Measurements from ENCODE around the gene IRF2BP2.

IRF2BP2 gene

DNA sequence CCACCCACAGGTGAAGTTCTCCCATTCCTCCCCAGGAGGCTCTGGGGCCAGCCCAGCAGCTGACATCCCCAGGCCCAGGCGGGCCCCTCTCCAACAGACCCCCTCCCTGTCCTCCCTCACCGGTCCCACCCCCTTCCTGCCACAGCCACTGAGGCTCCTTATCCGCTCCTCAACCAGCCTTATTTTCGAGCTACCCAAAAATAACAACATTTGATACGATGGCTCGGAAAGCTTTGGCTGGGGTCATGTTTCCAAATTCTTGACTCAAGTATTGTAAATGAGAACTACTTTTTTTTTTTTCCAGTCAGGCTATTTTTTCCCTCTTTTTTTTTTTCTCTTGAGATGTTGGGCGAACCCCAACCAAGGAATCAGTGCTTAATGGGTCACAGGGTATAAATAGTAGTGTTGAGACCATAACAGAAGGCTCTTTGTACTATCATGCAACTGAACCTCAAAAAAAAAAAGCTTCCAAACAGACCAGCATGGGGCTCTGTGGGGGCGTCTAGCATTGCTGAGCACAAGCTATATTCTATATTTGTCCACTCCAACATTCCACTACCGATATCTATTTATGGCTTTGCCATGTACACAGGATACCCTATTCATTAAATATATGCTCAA is 27.2 kb downstream of the IRF2BP2 start:
- DNase-seq = no peak

- DNase-seq = no peak
Measured at GRCh38 chr1:234582186-234582585, 27.8 kb downstream of the IRF2BP2 start.

GRCh38 chr1:234581063-234581714 is 28.8 kb downstream of the IRF2BP2 start:
- DNase-seq = no peak

- DNase-seq = no peak
Measured at GRCh38 chr1:234579967-234580366, 30.0 kb downstream of the IRF2BP2 start.

- DNase-seq = no peak
Measured at GRCh38 chr1:234578735-234579134, 31.2 kb downstream of the IRF2BP2 start.

DNA sequence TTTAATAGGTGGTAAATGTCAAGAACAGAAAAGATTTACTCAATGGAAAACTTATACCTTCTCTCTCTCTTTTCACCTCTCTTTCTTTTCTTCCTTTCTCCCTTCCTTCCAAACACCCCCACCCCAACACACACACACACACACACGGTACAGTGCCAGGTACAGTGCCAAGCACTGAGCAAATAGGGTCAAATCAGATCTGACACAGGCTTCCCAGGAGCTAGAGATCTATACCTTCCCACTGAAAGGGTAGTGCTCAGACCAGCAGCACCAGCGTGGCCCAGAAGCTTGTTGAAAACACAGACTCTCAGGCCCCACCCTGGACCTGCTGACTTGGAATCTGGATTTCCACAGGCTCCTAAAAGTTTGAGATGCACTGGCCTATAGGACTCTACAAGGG is 31.9 kb downstream of the IRF2BP2 start:
- no peak for DNase-seq

DNA sequence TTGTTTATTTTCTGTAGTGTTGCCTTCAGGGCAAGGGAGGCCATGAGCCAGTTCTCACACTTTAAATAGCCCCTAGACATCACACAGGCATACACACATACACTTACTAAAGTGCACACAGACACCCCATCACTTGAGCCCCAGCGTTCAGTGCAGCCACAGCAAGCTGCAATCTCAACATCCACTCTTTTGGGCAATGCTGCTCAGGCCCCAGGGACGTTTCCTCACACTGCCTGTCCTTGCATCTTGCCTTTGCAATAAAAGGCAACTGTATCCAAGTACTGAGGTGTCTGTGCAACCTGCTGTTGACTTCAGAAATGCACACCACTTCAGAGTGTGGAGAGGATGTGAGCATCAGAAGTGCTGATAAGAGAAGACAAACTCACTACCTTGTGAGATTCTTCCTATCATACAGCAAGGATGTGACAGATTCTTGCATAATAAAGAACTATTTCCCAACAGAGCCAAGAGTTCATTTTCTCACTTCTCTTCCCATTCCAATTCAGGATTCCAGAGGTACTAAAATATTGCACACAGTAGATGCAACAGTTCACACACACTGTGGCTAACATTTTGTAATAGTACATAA is 36.2 kb downstream of the IRF2BP2 start:
- DNase-seq = no peak

- DNase-seq = no peak
Measured at GRCh38 chr1:234572966-234573365, 37.0 kb downstream of the IRF2BP2 start.

DNA sequence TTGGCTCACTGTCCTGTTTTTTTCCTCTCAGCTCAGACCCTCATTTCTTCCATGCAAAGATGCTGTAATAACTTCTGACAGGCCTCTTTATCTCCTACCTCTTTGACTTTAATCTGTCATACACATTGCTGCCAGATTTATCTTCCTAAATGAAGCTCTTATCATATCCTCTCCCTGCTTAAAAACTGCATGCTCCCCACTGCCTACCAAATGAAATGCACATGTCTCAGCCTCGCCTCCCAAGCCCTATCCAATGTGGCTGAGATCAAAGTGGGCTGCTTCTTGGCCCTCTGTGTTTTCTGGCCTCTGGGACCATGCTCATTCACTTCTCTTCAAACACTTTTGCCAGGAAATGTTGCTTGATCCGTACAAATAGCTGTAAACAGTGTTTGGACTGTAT is 38.3 kb downstream of the IRF2BP2 start:
- DNase-seq = no peak

GRCh38 chr1:234570329-234571120 is 39.5 kb downstream of the IRF2BP2 start:
- no peak for DNase-seq

DNA sequence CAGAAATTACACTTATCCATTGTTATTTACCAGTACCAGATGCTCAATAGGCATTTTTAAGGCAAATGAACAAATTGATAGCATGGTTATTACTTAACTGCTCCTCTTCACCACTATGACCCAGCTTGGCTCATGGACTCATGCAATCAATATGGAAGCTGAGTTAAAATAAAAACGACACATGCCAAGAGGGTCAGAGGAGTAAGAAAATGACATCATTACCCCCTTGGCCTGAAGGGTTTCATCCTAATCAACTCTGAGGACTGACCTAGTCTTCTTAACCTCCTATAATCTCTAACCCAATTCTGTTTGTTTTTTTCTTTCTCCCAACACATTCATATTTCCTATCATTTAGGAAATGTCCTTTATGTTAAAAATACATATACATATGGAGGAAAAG is 41.6 kb downstream of the IRF2BP2 start:
- DNase-seq = no peak

DNA sequence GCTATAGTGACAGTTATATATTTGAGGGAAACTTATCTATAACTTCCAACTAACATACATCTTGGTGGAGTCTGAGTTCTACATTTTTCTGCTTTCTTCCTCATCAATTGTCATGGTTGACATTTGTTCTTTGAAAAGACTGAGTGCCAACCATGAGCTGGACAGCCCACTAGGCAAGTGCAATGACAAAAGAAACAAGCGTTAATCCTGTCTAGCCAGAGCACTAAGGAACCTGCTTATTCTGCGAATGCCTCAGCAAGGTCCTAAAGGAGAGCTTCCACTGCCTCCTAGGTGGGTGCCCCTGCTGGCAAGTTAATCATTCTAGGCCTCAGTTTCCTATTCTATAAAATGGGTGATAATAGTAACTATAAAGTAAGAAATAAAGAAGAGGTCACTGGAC is 44.8 kb downstream of the IRF2BP2 start:
- no peak for DNase-seq

GRCh38 chr1:234564035-234565029 is 45.6 kb downstream of the IRF2BP2 start:
- no peak for DNase-seq

DNA sequence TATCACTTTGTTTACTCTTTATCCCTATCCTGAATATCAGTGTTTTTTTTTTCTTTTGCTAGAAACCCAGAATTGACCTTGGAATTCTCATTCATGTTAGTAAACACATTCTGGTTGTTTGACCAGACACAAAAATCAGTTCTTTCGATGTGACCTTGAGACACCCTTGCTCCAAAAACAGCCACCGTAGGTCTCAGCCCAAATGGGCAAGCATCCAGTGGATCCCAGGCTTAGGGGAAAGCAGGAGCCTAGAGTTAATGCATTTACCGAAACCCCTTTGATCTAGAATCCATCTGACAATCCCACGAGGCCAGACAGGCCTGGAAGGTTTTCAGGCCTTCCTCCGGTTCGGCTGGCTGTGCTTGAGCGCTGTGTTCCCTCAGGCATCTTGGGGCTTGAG is 47.6 kb downstream of the IRF2BP2 start:
- no peak for DNase-seq

DNA sequence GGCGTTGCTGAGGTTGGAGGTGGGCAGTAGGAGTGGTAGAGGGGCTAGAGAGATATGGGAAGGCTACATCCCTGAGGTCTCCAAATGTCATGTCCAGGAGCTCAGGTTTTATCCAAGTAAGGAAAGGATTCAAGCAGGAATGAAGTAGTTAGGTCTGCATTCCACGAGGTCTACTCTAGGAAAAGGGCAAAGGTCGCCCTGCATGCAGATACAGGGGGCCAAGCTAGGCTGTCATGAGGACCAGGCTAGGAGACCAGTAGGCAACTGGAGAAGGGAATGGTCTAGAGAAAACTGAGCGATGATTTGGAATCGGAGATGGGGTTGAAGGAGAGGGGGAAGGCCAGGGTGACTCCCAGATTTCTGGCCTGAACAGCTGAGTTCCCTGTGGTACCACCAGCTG is 48.7 kb downstream of the IRF2BP2 start:
- no peak for DNase-seq

DNA sequence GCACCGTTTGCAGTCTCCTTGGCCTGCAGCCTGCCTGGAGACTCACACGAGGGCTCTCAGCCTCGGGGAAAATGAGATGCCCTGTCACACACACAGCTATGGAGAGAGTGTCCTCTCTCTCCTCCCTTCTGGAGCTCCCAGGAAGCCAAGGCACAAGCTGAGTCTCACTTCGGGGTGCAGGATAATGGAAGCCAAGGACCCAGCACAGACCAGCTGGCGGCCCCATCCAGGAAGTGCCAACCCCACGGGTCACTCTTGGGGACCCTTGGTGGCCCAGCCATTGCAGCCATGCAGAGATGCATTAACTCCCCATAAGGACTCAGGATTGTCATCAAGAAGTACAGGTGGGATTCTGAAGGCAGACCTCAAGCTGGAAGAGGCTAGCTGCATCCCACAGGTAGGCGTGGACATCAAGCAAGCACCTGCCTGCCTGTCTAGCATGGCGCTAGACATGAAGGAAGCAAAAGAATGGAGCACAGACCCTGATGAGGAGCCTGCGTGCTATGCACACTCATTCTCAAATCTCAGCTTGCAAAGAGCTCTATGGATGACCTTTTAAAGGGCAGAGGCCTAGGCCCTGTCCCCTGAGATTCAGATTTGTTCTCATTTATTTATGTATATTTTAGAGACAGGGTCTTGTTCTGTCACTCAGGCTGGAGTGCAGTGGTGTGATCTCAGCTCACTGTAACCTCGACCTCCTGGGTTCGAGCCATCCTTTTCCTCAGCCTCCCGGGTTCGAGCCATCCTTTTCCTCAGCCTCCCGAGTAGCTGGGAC is 49.9 kb downstream of the IRF2BP2 start:
- DNase-seq = no peak

DNA sequence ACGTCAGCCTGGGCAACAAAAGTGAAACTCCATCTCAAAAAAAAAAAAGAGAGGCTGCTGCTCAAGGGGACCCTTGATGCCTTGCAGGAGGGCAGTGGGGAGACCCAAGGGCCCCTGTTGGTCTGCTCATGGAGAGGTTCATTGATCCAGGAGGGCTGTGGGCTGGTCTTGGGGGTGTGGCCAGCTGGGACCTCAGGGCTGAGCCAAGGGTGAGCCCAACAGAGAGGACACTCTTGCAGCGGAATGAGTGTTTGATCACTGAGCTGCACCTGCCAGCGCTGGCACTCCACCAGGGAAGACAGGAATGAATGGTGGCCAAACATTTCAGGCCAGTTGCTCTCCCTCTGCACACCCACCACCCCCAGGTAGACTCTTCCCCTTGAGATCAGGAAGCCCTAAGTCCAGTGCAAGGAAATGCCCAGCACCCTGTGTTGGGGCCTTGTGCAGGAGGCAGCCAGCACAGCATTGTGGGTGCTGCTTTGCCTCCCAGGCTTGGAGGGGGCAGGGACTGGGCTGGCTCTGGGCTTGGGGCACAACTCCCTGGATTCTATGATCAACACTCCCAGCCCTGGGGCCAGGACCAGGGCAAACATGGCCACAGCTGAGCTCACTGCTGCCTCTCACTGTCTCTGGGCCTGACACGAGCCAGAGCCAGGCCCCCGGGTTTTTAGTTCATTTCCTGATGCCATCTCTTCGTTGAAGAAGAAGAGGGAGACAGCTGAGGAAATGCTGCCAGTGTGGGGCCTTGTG is 50.7 kb downstream of the IRF2BP2 start:
- no peak for DNase-seq

GRCh38 chr1:234558330-234558836 is 51.6 kb downstream of the IRF2BP2 start:
- no peak for DNase-seq

DNA sequence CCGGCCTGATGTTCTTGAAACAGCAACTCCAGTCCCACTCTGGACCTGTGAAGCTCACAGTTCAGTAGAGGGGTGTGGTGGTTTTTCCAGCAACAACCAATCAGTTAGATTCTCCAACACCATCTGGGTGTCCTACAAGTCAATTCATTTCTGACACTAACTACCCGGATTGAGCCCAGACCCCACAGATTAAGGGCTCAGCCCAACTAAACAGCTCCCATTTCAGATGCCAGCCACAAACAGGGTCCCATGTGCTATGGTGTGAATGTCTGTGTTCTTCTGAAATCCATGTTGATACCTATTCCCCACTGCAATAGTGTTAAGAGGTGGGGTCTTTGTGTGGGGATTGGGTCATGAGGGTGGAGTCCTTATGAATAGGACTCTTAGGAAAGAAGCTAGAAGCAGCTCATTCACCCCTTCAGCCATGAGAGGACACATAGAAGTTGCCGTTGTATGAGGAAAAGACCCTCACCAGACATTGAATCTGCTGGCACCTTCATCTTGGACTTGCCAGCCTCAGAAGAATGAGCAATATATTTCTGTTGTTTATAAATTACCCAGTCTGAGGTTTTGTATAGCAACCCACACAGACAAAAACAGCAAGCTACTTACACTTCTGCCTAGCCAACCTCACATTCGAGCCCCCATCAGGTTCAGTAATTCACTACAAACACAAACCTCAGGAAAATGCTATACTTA is 53.6 kb downstream of the IRF2BP2 start:
- DNase-seq = no peak

DNA sequence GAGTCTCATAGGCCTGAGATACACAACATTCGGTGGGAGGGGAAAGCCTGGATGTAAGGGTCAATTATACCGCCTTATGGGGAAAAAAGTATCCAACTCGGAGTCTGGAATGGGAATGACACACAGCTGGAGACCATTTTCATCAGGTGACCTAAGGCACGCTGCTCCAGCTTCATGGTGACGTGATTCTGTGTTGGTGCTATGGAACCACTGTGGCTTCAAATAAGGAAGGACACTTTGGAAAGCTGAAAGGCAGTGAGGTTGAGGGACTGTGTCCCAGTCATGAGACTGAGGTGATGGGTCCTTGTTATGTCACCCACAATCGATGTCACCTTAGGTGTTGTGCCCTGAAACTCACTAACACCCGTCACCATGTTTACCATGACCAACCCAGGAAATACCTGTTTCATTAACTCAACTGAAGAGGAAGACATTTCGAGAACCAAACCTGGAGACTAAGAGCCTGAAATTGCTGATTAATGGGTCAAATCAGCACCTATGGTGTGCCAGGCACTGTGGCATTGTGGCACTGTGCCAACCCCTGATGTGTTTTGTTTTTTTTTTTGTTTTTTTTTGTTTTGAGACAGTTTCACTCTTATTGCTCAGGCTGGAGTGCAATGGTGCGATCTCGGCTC is 54.5 kb downstream of the IRF2BP2 start:
- no peak for DNase-seq

Data from NCI-H748 treated with DMSO at 0.1 percent for 48 hours (cell line).